ENCODE data around the gene CD209.

GRCh38 chr19:7783991-7784423 lies 36.7 kb upstream of the CD209 start:
- peak in 1 of 2 donors; percentile 10 for TF ChIP-seq CTCF (conservative IDR thresholded peaks at IDR 0.05 in 1 of 2, IDR thresholded peaks at IDR 0.05 in 1 of 2; ENCODE audit: extremely low read depth in 1 of 2, insufficient read depth in 1 of 2, low read depth in 1 of 2, low read length in 2 of 2)
- TF ChIP-seq EZH2 (IDR thresholded peaks at IDR 0.05; ENCODE audit: borderline replicate concordance, low read length) = no peak

Measured in mammary epithelial cell (primary cell).